H1 (cell line): Measurements from ENCODE around the gene NTN1. TPM values are rescaled to one million over a fixed set of nuclear protein-coding genes. Genes with fewer than 3 reads are reported as not detected.

Experiments used
- CTCF ChIA-PET: fragments of 300-600 bp; sonication (Branson Sonifier 250); formaldehyde crosslinking; loops from one replicate; lab custom pipeline; 2021; ENCODE audit not compliant: partially characterized antibody; lab: Charles Lee
- POLR2A ChIA-PET: fragments of 300-600 bp; sonication (Branson Sonifier 250); formaldehyde crosslinking; loops from one replicate; lab custom pipeline; 2021; ENCODE audit warnings: inconsistent platforms; ENCODE audit not compliant: partially characterized antibody; lab: Charles Lee
- DNase-seq, 2 experiments: peaks; one replicate each; pipeline versions ENCODE4 v3.0.0 to v3.0.0-alpha.2; 2010 to 2022; ENCODE audit warnings: low spot score in 2 of 2, low read depth in 1 of 2, mixed read lengths in 1 of 2
- FAIRE-seq: peaks from 2 replicates; lab custom pipeline; 2011; peaks lifted over from hg19 to GRCh38; lab: Jason Lieb, UNC
- H2AFZ ChIP-seq: 2 replicates; pipeline ENCODE4 v1.8.1; 2012; ENCODE audit warnings: low read length, inconsistent platforms
- H2AK5ac ChIP-seq: 2 replicates; pipeline ENCODE4 v1.6.1; 2013; ENCODE audit warnings: low read depth, low read length
- H2BK120ac ChIP-seq: replicated peaks from 2 replicates; pipeline ENCODE3; 2013; ENCODE audit warnings: low read depth, low read length, inconsistent platforms
- H2BK12ac ChIP-seq: 2 replicates; pipeline ENCODE4 v1.6.1; 2013; ENCODE audit warnings: low read depth, low read length
- H2BK15ac ChIP-seq: 2 replicates; pipeline ENCODE4 v1.6.1; 2013; ENCODE audit warnings: low read length
- H2BK20ac ChIP-seq: 2 replicates; pipeline ENCODE4 v1.6.1; 2013; ENCODE audit warnings: low read length
- H2BK5ac ChIP-seq: 2 replicates; pipeline ENCODE4 v1.6.1; 2013; ENCODE audit warnings: low read depth, low read length
- H3K14ac ChIP-seq: 2 replicates; pipeline ENCODE4 v1.6.1; 2013; ENCODE audit warnings: inconsistent platforms; ENCODE audit not compliant: insufficient read length
- H3K18ac ChIP-seq: 2 replicates; pipeline ENCODE4 v1.6.1; 2013; ENCODE audit warnings: low read length; ENCODE audit errors: extremely low read depth
- H3K23ac ChIP-seq: 2 replicates; pipeline ENCODE4 v1.6.1; 2013; ENCODE audit warnings: inconsistent platforms; ENCODE audit not compliant: insufficient read length
- H3K23me2 ChIP-seq: 2 replicates; pipeline ENCODE4 v1.6.1; 2013; ENCODE audit warnings: low read depth, low read length
- H3K27ac ChIP-seq: 2 replicates; pipeline ENCODE4 v1.6.1; 2011; ENCODE audit warnings: low read depth, low read length, inconsistent platforms
- H3K27me3 ChIP-seq, 4 experiments: replicated peaks in 1 of 4; 1 replicate in 1 of 4; 2 replicates in 3 of 4; pipeline versions ENCODE4 v1.6.1 to v1.8.1; 2011 to 2013; ENCODE audit warnings: low read length in 3 of 4, mild to moderate bottlenecking in 3 of 4, inconsistent platforms in 2 of 4, mixed read lengths in 2 of 4, moderate library complexity in 1 of 4; ENCODE audit not compliant: control insufficient read depth in 3 of 4, insufficient read depth in 3 of 4; ENCODE audit errors: extremely low read depth in 1 of 4
- H3K36me3 ChIP-seq, 4 experiments: 2 replicates each; pipeline versions ENCODE4 v1.6.1 to v1.8.1; 2011 to 2013; ENCODE audit warnings: mild to moderate bottlenecking in 4 of 4, low read length in 3 of 4, moderate library complexity in 2 of 4, control low read depth in 1 of 4, inconsistent platforms in 1 of 4; ENCODE audit not compliant: insufficient read depth in 4 of 4, control insufficient read depth in 2 of 4
- H3K4ac ChIP-seq: replicated peaks from 2 replicates; pipeline ENCODE3; 2013; ENCODE audit warnings: low read length, low read depth, mixed read lengths, inconsistent platforms; ENCODE audit not compliant: insufficient read length
- H3K4me1 ChIP-seq, 4 experiments: replicated peaks in 1 of 4; 1 replicate in 1 of 4; 2 replicates in 3 of 4; pipeline versions ENCODE4 v1.6.1 to v1.8.1; 2011 to 2013; ENCODE audit warnings: low read length in 3 of 4, inconsistent platforms in 2 of 4, mixed read lengths in 1 of 4; ENCODE audit not compliant: insufficient read depth in 4 of 4, control insufficient read depth in 3 of 4
- H3K4me2 ChIP-seq, 2 experiments: 2 replicates each; pipeline versions ENCODE4 v1.6.1 to v1.8.1; 2011 to 2013; ENCODE audit warnings: low read depth in 2 of 2, low read length in 2 of 2, control low read depth in 1 of 2, inconsistent platforms in 1 of 2, mild to moderate bottlenecking in 1 of 2; ENCODE audit not compliant: insufficient read depth in 1 of 2
- H3K4me3 ChIP-seq, 4 experiments: fragments of 200-600, 300-600 bp in 1 of 4; sonication (generic), shearing (Covaris generic), sonication (Bioruptor Twin) in 1 of 4; 2 replicates each; pipeline versions ENCODE4 v1.5.1 to v1.8.1; 2011 to 2016; ENCODE audit warnings: low read length in 4 of 4, low read depth in 3 of 4, control low read depth in 2 of 4, inconsistent platforms in 2 of 4, mild to moderate bottlenecking in 2 of 4, mixed read lengths in 1 of 4, moderate library complexity in 1 of 4; ENCODE audit not compliant: insufficient read depth in 2 of 4; ENCODE audit errors: extremely low read depth in 1 of 4
- H3K56ac ChIP-seq: replicated peaks from 2 replicates; pipeline ENCODE3; 2013; ENCODE audit warnings: low read depth, mild to moderate bottlenecking, mixed read lengths, low read length, inconsistent platforms; ENCODE audit not compliant: insufficient read length
- H3K79me1 ChIP-seq: 2 replicates; pipeline ENCODE4 v1.6.1; 2013; ENCODE audit warnings: low read depth, low read length, control low read depth
- H3K79me2 ChIP-seq, 2 experiments: 2 replicates each; pipeline versions ENCODE4 v1.6.1 to v1.8.1; 2012 to 2013; ENCODE audit warnings: low read length in 2 of 2, mild to moderate bottlenecking in 2 of 2, inconsistent platforms in 1 of 2; ENCODE audit not compliant: insufficient read depth in 2 of 2, control insufficient read depth in 1 of 2
- H3K9ac ChIP-seq, 4 experiments: replicated peaks in 1 of 4; 1 replicate in 1 of 4; 2 replicates in 3 of 4; pipeline versions ENCODE4 v1.6.1 to v1.8.1; 2011 to 2013; ENCODE audit warnings: low read depth in 3 of 4, low read length in 3 of 4, control low read depth in 2 of 4, mild to moderate bottlenecking in 2 of 4, moderate library complexity in 2 of 4, inconsistent platforms in 1 of 4; ENCODE audit errors: extremely low read depth in 1 of 4
- H3K9me3 ChIP-seq, 2 experiments: 2 replicates each; pipeline versions ENCODE4 v1.6.1 to v1.8.1; 2012 to 2013; ENCODE audit warnings: mild to moderate bottlenecking in 2 of 2, moderate library complexity in 2 of 2, control low read depth in 1 of 2, inconsistent platforms in 1 of 2, low read depth in 1 of 2, low read length in 1 of 2, mixed read lengths in 1 of 2; ENCODE audit not compliant: insufficient read depth in 2 of 2
- H4K20me1 ChIP-seq, 2 experiments: replicated peaks in 1 of 2; 2 replicates each; pipeline versions ENCODE3 to v1.8.1; 2011 to 2013; ENCODE audit warnings: inconsistent platforms in 2 of 2, low read length in 2 of 2, mild to moderate bottlenecking in 1 of 2; ENCODE audit not compliant: insufficient read depth in 2 of 2, control insufficient read depth in 1 of 2
- H4K5ac ChIP-seq: 2 replicates; pipeline ENCODE4 v1.6.1; 2013; ENCODE audit warnings: low read length, low read depth, mixed read lengths, inconsistent platforms; ENCODE audit not compliant: insufficient read length
- H4K8ac ChIP-seq: 2 replicates; pipeline ENCODE4 v1.8.0; 2013; ENCODE audit warnings: mild to moderate bottlenecking, moderate library complexity, low read length, inconsistent platforms; ENCODE audit not compliant: insufficient read depth; ENCODE audit errors: extremely low read depth
- H4K91ac ChIP-seq: replicated peaks from 2 replicates; pipeline ENCODE3; 2013; ENCODE audit warnings: low read length, mixed read lengths, inconsistent platforms; ENCODE audit not compliant: insufficient read length
- EZH2 ChIP-seq: fragments of 200-600 bp; sonication (generic); IDR thresholded peaks from 2 replicates; pipeline ENCODE4 v1.7.1; 2012; ENCODE audit warnings: low read depth, mild to moderate bottlenecking, moderate library complexity, low read length, inconsistent platforms; ENCODE audit not compliant: severe bottlenecking
- GTF2F1 ChIP-seq: IDR thresholded peaks from 2 replicates; pipeline ENCODE4 v1.6.1; 2012; ENCODE audit warnings: low read depth, low read length, improper control_type of control experiment, borderline replicate concordance
- JUN ChIP-seq: IDR thresholded peaks from 2 replicates; pipeline ENCODE4 v1.6.1; 2011; ENCODE audit warnings: low read depth, mild to moderate bottlenecking, improper control_type of control experiment, low read length
- RAD21 ChIP-seq, 2 experiments: IDR thresholded peaks in 1 of 2; conservative IDR thresholded peaks in 1 of 2; 2 replicates each; pipeline ENCODE4 v1.6.1; 2011; ENCODE audit warnings: low read depth in 2 of 2, low read length in 2 of 2, improper control_type of control experiment in 1 of 2, inconsistent platforms in 1 of 2, mild to moderate bottlenecking in 1 of 2, moderate library complexity in 1 of 2
- RFX5 ChIP-seq: IDR thresholded peaks from 2 replicates; pipeline ENCODE4 v1.6.1; 2011; ENCODE audit warnings: low read depth, low read length, improper control_type of control experiment, borderline replicate concordance
- TBP ChIP-seq: IDR thresholded peaks from 2 replicates; pipeline ENCODE4 v1.6.1; 2011; ENCODE audit warnings: low read depth, low read length, improper control_type of control experiment
- ZNF274 ChIP-seq: IDR thresholded peaks from 2 replicates; pipeline ENCODE4 v1.7.0; 2012; ENCODE audit warnings: low read length, borderline replicate concordance; ENCODE audit errors: extremely low read depth
- WGBS, 2 experiments: shearing (Covaris generic) in 1 of 2; methylation state at CpG; one replicate each; pipeline versions ENCODE4 v1.1.6 to v1.1.7; 2013 to 2015; ENCODE audit warnings: low lambda C conversion rate in 2 of 2, mixed read lengths in 2 of 2, inconsistent platforms in 1 of 2, low coverage in 1 of 2, missing lambda C conversion rate in 1 of 2; ENCODE audit not compliant: insufficient replicate concordance in 2 of 2, insufficient coverage in 1 of 2, insufficient read length in 1 of 2; ENCODE audit errors: extremely low coverage in 1 of 2, missing lambda C conversion rate in 1 of 2; 5-methylcytosine and 5-hydroxymethylcytosine counted together
- polyA plus RNA-seq, 7 experiments: library from polyadenylated mRNA; depleted of rRNA in 3 of 7; stranded (reverse) in 5 of 7; unstranded in 2 of 7; fragments of >200 nt in 5 of 7; fragments of 200-250 nt in 2 of 7; gene quantifications; 1 replicate in 5 of 7; 2 replicates in 1 of 7; 4 replicates in 1 of 7; pipeline versions ENCODE4 v1.2.1 to v1.2.3, GENCODE V29; 2011 to 2013; ENCODE audit warnings: missing spikeins in 2 of 7, mixed read lengths in 2 of 7
- total RNA-seq: library from RNA; stranded (reverse); fragmentation: NEBNext Ultra II Directional; extraction: Animal tissue kit (Norgen Biotek cat#: 25700); gene quantifications from 2 replicates; pipeline ENCODE4 v1.2.1, GENCODE V29; 2021
- TF ChIP-seq, protein P1 (sequence below), 3 experiments: IDR thresholded peaks; 1 replicate in 2 of 3; 2 replicates in 1 of 3; pipeline versions ENCODE4 v1.5.1 to v1.6.1; 2011; ENCODE audit warnings: low read length in 3 of 3, mild to moderate bottlenecking in 3 of 3, inconsistent platforms in 2 of 3, low read depth in 1 of 3, moderate library complexity in 1 of 3; ENCODE audit not compliant: insufficient read depth in 1 of 3; ENCODE audit errors: control extremely low read depth in 1 of 3
- TF ChIP-seq, protein P2 (sequence below): IDR thresholded peaks from 2 replicates; pipeline ENCODE4 v1.6.1; 2012; ENCODE audit warnings: inconsistent platforms

NTN1 gene
- total and polyA plus RNA-seq, 2 of the 8 experiments (the other 6 are each of a cell fraction or from before 2014, with no cell fraction given) = 2.0 to 2.3 TPM

DNA sequence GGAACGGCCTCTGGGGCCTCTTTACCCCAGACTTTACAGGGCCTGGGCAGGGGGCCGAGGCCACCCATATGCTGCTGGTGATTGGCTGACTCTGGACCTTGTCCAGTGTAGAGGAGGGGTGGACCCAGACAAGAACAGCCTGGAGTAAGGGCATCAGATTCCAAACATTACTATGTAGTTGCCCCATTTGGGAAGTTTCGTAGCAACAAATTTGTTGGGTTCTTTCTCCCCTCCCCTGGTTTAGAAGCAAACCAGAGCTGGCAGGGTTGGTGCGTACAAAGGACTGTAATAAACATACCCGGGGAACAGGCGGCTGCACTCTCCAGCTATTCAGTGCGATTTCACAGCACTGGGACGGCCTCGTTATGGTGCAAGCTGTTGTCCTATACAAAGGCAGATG lies 145.5 kb downstream of the NTN1 start:
- no peak overlapping the region for H3K9ac ChIP-seq
- TF ChIP-seq TBP (no peak), GTF2F1 (no peak), RFX5 (no peak), RAD21 (IDR thresholded peaks at IDR 0.05 in 1 of 2, conservative IDR thresholded peaks at IDR 0.05 in 1 of 2; ENCODE audit: low read depth in 2 of 2, low read length in 2 of 2) (no peak), ZNF274 (no peak), JUN (no peak), EZH2 (no peak)
- TF ChIP-seq, protein P1, sequence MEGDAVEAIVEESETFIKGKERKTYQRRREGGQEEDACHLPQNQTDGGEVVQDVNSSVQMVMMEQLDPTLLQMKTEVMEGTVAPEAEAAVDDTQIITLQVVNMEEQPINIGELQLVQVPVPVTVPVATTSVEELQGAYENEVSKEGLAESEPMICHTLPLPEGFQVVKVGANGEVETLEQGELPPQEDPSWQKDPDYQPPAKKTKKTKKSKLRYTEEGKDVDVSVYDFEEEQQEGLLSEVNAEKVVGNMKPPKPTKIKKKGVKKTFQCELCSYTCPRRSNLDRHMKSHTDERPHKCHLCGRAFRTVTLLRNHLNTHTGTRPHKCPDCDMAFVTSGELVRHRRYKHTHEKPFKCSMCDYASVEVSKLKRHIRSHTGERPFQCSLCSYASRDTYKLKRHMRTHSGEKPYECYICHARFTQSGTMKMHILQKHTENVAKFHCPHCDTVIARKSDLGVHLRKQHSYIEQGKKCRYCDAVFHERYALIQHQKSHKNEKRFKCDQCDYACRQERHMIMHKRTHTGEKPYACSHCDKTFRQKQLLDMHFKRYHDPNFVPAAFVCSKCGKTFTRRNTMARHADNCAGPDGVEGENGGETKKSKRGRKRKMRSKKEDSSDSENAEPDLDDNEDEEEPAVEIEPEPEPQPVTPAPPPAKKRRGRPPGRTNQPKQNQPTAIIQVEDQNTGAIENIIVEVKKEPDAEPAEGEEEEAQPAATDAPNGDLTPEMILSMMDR (IDR thresholded peaks at IDR 0.05; ENCODE audit: control extremely low read depth in 1 of 3, insufficient read depth in 1 of 3, low read depth in 1 of 3, low read length in 3 of 3) = no peak
- TF ChIP-seq, protein P2, sequence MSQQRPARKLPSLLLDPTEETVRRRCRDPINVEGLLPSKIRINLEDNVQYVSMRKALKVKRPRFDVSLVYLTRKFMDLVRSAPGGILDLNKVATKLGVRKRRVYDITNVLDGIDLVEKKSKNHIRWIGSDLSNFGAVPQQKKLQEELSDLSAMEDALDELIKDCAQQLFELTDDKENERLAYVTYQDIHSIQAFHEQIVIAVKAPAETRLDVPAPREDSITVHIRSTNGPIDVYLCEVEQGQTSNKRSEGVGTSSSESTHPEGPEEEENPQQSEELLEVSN = no peak

More for the DNA sequence above, 145.5 kb downstream of the NTN1 start:
- Histone ChIP-seq H3K27me3 (no peaks in the 10 kb centered on the region; a peak in 1 of 7 replicates), H3K18ac (no peak overlapping the region), H2BK20ac (no peak overlapping the region), H2BK12ac (no peak overlapping the region), H3K27ac (no peak overlapping the region), H3K4me1 (peaks cover 0 to 27% (median 17%) of the 10 kb centered on the region in 4 experiments; a peak in 6 of 7 replicates), H3K36me3 (no peaks in the 10 kb centered on the region), H2AK5ac (no peak overlapping the region), H2BK15ac (no peak overlapping the region), H3K79me1 (no peaks in the 10 kb centered on the region), H4K91ac (no peak overlapping the region), H4K5ac (no peak overlapping the region), H3K79me2 (no peaks in the 10 kb centered on the region), H3K23me2 (no peaks in the 10 kb centered on the region; the same call in none of the 2 replicates), H3K56ac (no peak overlapping the region), H2BK120ac (no peak overlapping the region), H3K4ac (no peak overlapping the region), H2AFZ (no peak overlapping the region), H3K23ac (no peak overlapping the region), H3K9me3 (no peaks in the 10 kb centered on the region), H4K20me1 (no peaks in the 10 kb centered on the region), H2BK5ac (no peak overlapping the region), H3K14ac (no peak overlapping the region), H3K4me2 (no peak overlapping the region), H4K8ac (no peak overlapping the region), H3K4me3 (no peak overlapping the region)
- ChIA-PET CTCF (no interaction called here), POLR2A (interaction anchor here (0.9 kb wide), 1 partner anchor 39 kb away, joined by 3 read pairs; no protein-coding TSS in a partner anchor)
- FAIRE-seq (no peak), DNase-seq (no peak)
- 88% methylated on average over 9 of the region's 9 CpGs; no CpG with 5 or more reads in 1 of the 2 experiments for WGBS, 2 experiments
